ENCODE results near the gene MRPL33.
"Not testable (repeated sequence)": the region's sequence is repeated elsewhere in the genome, so short reads cannot be mapped to it uniquely, and the experiment has no call there.

The MRPL33 gene

DNA sequence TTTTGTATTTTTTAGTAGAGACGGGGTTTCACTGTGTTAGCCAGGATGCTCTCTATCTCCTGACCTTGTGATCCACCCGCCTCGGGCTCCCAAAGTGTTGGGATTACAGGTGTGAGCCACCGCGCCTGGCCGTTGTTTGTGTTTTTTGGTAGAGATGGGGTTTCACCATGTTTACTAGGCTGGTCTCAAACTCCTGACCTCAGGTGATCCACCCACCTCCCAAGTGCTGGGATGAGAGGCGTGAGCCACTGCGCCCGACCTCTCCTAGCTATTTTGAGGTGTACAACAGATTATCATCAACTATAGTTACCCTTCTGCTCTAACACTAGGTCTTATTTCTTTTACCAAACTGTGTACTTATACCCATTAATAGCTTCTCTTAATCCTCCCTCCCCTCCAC lies 28.9 kb upstream of the MRPL33 start:
- DNase-seq, result peak; percentile 37

GRCh38 chr2:27745494-27745893 lies 26.0 kb upstream of the MRPL33 start:
- not testable (repeated sequence) for DNase-seq

DNA sequence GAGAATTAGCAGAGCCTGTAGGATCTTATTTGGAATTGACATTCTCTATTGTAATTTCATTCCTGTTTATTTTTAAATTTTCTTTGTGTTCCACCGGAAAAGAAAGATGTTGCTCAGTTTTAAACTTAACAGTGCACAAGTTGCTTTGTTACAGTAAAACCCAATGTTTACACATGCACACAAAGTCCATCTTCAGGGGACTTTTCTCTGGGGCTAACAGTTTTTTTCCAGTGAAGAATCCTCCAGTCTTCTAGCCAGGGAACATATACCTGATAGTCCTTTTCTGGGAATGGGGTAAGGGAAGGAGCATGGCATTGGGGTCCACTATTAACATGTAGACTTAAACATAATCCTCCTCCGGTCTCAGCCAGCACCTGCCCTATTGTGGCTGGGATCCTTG lies 25.2 kb upstream of the MRPL33 start:
- no peak for DNase-seq

DNA sequence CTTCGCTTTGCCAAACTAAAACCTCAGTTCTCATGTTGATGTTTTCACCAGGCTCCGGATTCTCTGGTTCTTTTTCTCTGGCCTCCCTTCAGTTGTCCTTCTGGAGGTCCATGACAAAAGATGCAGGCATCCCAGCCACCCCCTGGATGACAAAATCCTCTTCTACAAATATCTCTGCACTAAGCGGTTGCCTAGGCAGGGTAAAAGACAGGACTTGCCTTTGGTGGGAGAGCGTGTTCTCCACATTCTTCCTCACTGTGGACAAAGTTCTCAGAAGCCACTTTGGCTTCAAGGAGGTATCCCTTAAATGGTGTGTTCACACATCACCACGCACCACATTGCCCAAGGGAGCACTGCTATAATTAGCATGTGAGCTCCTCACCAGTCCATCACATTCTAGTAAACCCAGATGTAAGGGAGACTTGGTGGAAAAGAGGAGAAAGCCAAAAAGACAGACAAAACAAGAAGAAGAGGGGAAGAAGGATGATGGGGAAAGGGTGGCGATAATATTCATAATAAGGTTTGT lies 23.6 kb upstream of the MRPL33 start:
- DNase-seq, result peak; percentile 15

DNA sequence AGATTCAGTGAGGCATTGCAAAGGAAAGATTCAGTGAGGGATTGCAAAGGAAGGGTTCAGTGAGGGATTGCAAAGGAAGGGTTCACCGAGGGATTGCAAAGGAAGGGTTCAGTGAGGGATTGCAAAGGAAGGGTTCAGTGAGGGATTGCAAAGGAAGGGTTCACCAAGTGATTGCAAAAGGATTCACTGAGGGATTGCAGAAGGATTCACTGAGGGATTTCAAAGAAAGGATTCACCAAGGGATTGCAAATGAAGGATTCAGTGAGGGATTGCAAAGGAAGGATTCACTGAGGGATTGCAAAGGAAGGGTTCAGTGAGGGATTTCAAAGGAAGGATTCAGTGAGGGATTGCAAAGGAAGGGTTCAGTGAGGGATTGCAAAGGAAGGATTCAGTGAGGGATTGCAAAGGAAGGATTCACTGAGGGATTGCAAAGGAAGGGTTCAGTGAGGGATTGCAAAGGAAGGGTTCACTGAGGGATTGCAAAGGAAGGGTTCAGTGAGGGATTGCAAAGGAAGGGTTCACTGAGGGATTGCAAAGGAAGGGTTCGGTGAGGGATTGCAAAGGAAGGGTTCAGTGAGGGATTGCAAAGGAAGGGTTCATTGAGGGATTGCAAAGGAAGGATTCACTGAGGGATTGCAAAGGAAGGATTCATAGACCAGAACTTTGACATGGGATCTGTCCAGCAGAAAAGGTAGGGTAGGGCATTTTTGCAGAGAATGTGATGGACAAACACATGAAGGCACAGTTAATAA lies 22.5 kb upstream of the MRPL33 start:
- DNase-seq, result peak; percentile 17

DNA sequence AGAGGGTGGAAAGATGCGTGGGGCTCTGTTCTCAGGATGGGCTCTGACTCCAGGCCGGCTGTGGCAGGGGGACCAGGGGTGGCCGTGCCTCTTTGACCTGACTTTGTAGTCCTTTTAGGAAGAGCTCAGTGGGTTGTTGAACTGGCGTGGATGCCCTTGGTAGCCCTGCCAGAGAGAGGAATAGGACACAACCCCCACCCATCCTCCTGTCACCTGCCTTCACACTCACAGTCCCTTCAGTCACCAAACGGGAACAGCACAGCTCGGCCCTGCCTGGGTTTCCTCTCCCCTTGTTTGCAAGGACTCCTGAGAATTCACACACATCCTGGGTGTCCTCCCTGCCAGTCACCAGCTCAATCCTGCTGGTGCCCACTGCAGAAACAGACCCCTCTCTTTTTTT lies 20.1 kb upstream of the MRPL33 start:
- peak; percentile 9 for DNase-seq

DNA sequence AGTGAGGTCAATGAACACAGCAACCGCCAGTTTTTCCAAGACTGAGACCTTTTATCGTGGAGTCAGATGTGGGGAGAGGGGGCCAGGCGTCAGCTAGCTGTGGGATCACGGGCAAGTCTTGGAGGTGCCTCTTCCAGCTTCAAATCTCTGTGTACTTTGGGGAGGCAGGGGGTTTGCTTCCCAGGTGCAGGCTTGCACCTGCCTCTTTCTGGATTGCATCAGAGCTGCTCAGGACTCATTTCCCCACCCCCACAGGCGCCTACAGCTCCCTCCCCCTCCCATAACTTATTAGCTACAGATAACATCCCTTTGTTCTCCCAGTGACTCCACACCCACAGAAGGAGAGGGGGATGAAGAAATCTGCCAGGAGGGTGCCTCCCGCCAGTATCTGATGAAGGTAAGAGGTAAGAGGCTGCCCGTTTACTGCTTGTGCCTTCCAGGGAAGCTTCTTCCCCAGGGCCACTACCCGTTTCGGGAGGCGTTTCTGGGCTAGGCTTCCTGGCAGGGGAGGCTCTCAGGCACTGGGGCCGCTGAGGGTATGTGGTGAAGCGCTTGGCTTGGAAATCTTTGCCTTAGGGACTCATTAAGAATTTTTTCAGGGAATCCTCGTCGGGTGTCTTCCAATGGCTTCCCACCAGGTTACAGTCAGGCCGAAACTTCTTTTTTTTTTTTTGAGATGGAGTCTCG lies 18.8 kb upstream of the MRPL33 start:
- DNase-seq, result peak; percentile 47

DNA sequence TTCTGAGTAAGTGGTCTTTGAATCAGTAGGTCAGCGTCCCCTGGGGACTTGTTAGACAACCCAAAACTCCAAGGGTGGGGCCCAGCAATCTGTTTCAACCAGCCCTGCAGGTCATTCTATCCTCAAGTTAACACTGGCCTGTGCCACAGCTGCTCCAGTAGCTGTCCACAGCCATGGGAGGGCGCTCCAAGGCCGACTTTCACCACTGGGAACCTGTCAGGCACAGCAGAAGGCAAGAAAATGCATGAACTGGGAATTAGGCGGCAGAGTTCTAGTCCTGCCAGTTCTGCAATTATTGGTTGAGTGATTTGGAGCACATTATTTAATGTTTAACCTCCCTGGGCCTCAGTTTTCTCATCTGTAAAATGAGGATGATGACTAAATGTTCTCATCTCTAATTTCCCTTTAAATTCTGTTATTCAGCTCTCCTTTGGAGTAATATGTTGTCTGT lies 17.4 kb upstream of the MRPL33 start:
- peak; percentile 87 for DNase-seq

- DNase-seq, result peak; percentile 54
These were observed 16.7 kb upstream of the MRPL33 start for GRCh38 chr2:27754831-27755230.

DNA sequence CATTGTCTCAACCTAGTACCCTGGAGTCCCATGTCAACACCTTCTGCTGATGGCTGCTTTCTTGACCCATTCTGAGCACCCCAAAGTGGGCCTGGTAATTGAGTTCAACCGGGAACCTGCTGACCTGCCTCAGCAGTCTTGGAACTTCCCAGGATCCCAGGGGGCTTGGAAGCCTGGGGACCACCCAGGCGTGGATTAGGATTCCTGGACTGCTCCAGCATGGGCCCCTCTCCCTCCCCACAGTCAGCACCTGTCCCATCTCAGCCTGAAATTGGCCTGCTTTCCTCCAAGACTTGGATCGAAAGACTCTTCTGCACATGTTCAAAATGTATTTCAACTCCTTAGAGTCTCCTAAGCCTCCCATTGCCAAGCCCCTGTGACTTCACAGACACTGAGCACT lies 15.4 kb upstream of the MRPL33 start:
- DNase-seq, result no peak

- peak; percentile 44 for DNase-seq
These were observed 14.7 kb upstream of the MRPL33 start for GRCh38 chr2:27756544-27757498.

DNA sequence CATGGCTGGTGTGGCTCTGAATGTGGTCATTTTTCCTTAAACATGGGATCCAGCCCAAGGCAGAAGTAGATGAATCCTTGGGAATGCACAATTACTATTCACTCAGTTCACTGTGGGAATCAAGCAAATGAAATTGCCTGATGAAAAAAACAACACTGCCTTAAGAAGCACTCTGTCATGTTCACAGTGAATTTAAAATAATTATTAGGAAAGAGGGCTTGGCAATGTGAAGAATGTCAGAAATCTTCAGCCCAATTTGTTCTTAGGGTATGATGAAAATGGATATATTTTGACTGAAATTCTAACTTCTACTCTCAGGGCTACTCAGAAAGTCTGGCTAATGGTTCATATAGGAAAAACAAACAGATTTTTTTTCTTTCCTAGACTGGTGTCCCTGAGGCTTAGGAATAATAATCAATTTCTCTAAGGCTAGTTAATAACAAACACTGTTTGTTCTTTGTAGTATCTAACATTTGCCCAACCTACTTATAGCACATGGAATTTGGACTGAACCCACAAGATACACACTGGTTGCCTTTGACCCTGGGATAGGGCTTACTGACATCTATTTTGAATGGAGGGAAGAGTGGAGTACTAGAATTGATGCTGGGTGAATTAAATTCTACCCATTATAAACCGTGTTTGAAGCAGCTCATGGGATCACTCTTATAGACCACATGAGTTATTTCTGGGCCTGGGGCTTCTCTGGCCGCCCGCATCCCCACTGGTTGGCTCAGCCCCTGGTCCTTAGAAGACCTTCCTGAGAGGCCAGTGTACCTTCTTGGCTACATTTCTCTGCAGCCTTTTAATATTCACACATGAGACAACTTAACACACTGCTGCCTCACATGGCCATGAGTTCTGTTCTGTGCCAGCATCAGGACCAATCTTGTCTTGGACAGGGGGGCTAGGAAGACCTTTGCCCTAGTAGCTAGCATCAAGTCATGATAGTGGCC lies 8.3 kb upstream of the MRPL33 start:
- no peak for DNase-seq

GRCh38 chr2:27763907-27764267 lies 7.6 kb upstream of the MRPL33 start:
- peak; percentile 41 for DNase-seq

GRCh38 chr2:27764526-27764925 lies 7.0 kb upstream of the MRPL33 start:
- DNase-seq, result not testable (repeated sequence)

- peak; percentile 82 for DNase-seq
These were observed 5.8 kb upstream of the MRPL33 start for GRCh38 chr2:27765621-27766286.

DNA sequence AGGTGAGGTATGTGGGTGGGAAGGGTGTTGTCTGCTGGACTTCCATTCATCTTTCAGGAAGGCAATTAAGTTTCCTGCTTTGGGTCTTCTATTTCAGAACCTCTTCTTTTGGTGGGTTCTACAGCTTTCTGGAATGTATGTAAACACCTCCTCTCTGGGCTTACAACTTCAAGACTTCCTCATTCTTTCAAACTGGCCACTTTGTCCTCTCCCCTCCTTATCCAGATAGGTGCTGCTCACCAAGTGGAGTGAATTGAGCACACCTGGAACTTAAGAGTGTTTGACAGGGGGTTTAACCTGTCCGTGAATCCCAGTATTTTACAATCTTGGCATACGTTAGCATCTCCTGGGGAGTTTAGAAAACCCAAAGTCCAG lies 5.2 kb upstream of the MRPL33 start:
- no peak for DNase-seq

DNA sequence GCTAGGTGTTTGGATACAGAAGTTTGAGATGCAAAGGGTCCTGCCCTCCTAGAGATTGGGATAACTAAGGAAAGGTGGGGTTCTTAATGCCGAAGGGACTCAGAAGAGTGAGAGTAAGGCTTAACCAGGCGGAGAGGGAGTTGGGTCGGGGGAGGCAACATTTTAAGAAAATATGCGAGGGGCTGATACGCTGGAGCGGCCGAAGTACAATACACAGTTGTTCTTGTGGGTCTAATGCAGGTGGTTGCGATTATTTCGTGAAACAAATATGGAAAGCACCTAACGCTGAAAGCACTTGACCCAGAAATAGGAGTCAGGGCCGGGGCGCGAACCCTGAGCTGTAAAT lies 344 bp upstream of the MRPL33 start:
- no peak for DNase-seq

DNA sequence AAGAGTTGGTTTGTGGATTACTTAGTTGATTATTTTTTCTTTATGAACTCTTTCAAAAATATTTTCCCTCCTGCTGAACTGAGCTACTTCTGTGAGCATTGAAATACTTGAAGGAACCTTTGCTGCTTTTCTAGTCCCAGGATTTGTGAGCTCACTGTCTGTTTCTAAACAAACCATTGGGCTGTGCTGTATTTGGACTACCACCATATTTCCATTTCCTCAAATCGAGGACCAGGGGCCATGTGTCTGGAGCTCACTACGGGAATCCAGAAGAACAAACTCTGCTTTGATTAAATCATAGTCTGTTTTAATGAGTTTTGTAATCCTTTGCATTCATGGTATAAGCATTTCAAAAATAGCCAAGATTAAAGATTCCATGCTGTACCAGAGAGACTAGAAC lies 1.3 kb downstream of the MRPL33 start:
- no peak for DNase-seq

- DNase-seq, result no peak
These were observed 2.4 kb downstream of the MRPL33 start for GRCh38 chr2:27773959-27774358.

DNA sequence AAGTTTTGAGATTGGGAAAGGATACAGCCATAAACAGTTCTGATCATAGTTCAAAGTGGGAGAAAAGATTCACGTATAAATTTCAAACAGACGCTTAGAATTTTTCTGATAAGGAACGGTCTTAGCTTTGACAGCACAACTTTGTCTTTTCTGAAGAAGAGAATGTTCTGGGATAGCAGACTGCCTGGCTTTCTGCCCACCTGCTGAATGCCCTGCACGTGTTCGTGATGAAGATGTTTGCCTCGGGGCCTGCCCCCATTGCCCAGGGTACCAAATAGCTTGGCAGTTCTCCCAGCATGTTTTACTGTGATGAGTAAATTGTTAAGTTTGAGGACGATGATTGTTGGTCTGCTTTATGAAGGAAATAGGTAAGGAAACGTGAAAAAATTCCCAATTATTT lies 4.6 kb downstream of the MRPL33 start:
- DNase-seq, result no peak

DNA sequence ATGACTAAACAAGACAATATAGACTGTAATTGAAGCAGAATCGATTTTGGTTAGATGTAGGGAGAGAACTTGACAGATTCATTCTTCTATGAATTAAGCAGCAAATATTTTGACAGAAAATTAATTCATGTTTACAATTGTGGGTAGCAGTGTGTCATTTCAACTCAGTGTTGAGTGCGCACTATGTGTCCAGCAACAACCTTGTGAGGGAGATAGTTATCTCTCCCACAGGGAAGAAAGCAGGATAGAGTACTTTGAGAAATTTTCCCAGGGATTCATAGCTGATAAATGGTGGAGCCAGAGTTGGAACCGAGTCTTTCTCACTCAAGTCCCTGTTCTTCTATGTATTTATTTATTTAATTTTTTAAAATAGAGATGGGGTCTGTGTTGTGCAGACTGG lies 5.2 kb downstream of the MRPL33 start:
- no peak for DNase-seq

Measured in activated CD8-positive, alpha-beta memory T cell treated with anti-CD3 and anti-CD28 coated beads for 24 hours (primary cell).